ENCODE data around the gene RXFP1. TPM values are rescaled to one million over a fixed set of nuclear protein-coding genes. Genes with fewer than 3 reads are reported as not detected.
"Not testable (repeated sequence)": the region's sequence is repeated elsewhere in the genome, so short reads cannot be mapped to it uniquely, and the experiment has no call there.

The RXFP1 gene
- total RNA-seq, 2 donors from 2014 or later, result not detected

- DNase-seq (ENCODE audit: low spot score in 2 of 2) (no peak), ATAC-seq (no peak)
- no peak overlapping the region for H3K27ac Mint-ChIP-seq
- no peaks in the 10 kb centered on the region for H3K36me3 Mint-ChIP-seq
- no peaks in the 10 kb centered on the region for H3K9me3 Mint-ChIP-seq
These were observed 122.7 kb downstream of the RXFP1 start for GRCh38 chr4:158644356-158644755.

GRCh38 chr4:158644760-158645159, 123.1 kb downstream of the RXFP1 start:
- DNase-seq (ENCODE audit: low spot score in 2 of 2) (no peak), ATAC-seq (no peak)
- Mint-ChIP-seq H3K27ac (no peak overlapping the region), H3K9me3 (no peaks in the 10 kb centered on the region), H3K36me3 (no peaks in the 10 kb centered on the region)

DNA sequence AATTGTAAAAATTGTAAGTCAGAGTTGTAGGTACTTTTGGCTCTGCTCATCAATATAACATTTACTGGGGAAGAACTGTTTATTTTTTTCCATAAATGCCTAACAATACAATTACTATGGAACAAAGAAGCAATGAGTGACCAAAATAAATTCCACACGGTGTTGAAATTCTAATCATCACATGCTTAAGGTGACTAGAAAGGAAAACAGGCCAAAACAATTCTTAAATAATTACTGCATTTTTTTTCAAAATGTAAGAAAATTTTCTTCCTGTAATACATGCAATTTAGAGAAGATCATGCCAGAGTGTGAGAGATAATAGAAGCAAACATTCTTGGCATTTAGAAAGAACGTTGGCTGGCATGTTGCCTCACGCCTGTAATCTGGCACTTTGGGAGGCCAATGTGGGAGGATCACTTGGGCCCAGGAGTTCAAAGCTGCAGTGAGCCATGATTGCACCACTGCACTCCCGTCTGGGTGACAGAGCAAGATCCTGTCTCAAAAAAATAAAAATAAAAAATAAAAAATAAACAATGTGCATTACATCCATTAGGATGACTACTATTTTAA, 127.5 kb downstream of the RXFP1 start:
- DNase-seq (ENCODE audit: low spot score in 2 of 2), result no peak
- Mint-ChIP-seq H3K36me3 (no peaks in the 10 kb centered on the region), H3K9me3 (no peaks in the 10 kb centered on the region), H3K27ac (no peak overlapping the region)
- no peak for ATAC-seq

DNA sequence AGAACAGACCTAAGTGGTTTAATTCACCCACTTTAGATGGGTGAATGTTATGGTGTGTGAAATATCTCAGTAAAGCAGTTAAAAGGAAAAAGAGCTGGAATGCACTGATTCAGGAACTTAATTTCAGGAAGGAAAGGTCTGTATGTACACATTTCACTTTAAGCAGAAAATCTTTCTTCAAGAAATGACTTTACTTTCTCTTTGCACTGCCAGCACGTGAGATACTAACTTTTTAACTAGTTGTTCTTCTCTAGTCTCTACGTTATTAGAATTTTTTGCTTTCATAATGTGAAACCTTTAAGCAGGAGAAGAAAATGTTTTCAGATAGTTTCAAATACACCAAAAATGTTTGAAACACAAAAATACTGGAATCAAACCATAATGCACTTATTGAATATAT, 131.2 kb downstream of the RXFP1 start:
- Mint-ChIP-seq H3K36me3 (no peaks in the 10 kb centered on the region), H3K27ac (peak overlapping the region in 1 of 2 donors; percentile 57)
- ATAC-seq, result no peak

GRCh38 chr4:158656439-158656838, 134.8 kb downstream of the RXFP1 start:
- Mint-ChIP-seq H3K27ac (no peak overlapping the region), H3K36me3 (no peaks in the 10 kb centered on the region), H3K9me3 (no peaks in the 10 kb centered on the region)
- ATAC-seq (no peak), DNase-seq (ENCODE audit: low spot score in 2 of 2) (no peak)

More for the DNA sequence above, 131.2 kb downstream of the RXFP1 start:
- H3K9me3 Mint-ChIP-seq, result no peaks in the 10 kb centered on the region
- DNase-seq (ENCODE audit: low spot score in 2 of 2), result no peak

DNA sequence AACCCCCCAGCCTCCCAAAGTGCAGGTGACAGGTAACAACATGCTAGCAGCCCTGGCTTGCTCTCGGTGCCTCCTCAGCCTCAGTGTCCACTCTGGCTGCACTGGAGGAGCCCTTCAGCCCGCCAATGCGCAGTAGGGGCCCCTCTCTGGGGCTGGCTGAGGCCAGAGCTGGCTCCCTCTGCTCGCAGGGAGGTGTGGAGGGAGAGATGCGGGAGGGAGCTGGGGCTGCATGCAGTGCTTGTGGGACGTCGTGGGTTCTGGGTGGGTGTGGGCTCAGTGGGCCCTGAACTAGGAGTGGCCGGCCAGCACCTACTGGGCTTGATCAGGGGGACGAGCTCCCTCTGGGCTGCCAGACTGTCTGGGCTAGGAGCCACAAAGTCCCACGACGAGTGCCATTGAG, 135.6 kb downstream of the RXFP1 start:
- no peak for ATAC-seq
- no peak for DNase-seq (ENCODE audit: low spot score in 2 of 2)
- Mint-ChIP-seq H3K36me3 (no peaks in the 10 kb centered on the region), H3K9me3 (no peaks in the 10 kb centered on the region), H3K27ac (no peak overlapping the region)

DNA sequence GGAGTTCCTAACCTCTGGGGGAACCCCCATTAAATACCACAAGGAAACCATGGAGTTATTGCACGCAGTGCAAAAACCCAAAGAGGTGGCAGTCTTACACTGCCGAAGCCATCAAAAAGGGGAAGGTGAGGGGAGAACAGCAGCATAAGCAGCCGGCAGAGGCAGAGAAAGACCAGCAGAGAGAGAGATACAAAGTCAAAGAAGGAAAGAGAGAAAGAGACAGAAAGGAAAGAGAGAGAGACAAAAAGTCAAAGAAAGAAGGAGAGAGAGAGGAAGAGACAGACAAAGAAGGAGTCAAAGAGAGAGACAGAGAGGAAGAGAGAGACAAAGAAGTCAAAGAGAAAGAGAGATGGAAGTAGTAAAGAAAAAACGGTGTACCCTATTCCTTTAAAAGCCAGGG, 141.6 kb downstream of the RXFP1 start:
- peak overlapping the region in 1 of 2 donors; percentile 42 for H3K27ac Mint-ChIP-seq
- H3K36me3 Mint-ChIP-seq; DNase-seq (ENCODE audit: low spot score in 2 of 2); H3K9me3 Mint-ChIP-seq; ATAC-seq: not testable (repeated sequence)

GRCh38 chr4:158663707-158664625, 142.3 kb downstream of the RXFP1 start:
- not testable (repeated sequence) for H3K36me3 Mint-ChIP-seq; H3K9me3 Mint-ChIP-seq; ATAC-seq; DNase-seq (ENCODE audit: low spot score in 2 of 2)
- H3K27ac Mint-ChIP-seq, result peak overlapping the region in 1 of 2 donors; percentile 42

DNA sequence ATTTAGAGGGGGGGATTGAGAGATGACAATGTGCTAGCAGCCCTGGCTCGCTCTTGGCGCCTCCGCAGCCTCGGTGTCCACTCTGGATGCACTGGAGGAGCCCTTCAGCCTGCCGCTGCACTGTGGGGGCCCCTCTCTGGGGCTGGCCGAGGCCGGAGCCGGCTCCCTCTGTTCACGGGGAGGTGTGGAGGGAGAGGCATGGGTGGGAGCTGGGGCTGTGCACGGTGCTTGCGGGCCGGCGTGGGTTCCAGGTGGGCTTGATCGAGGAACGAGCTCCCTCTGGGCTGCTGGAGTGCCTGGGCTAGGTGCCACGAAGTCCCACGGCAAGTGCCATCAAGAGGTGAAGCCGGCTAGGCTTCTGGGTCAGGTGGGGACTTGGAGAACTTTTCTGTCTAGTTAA, 143.1 kb downstream of the RXFP1 start:
- no peak for DNase-seq (ENCODE audit: low spot score in 2 of 2)
- no peak for ATAC-seq
- Mint-ChIP-seq H3K9me3 (no peaks in the 10 kb centered on the region), H3K36me3 (peaks cover 0 to 6% of the 10 kb centered on the region in 2 donors), H3K27ac (no peak overlapping the region)

- DNase-seq (ENCODE audit: low spot score in 2 of 2) (no peak), ATAC-seq (no peak)
- H3K27ac Mint-ChIP-seq, result no peak overlapping the region
- no peaks in the 10 kb centered on the region for H3K9me3 Mint-ChIP-seq
- H3K36me3 Mint-ChIP-seq, result peaks cover 6 to 7% of the 10 kb centered on the region in 2 donors
These were observed 145.2 kb downstream of the RXFP1 start for GRCh38 chr4:158666892-158667291.

GRCh38 chr4:158667651-158668198, 146.0 kb downstream of the RXFP1 start:
- peaks cover 6 to 15% of the 10 kb centered on the region in 2 donors for H3K36me3 Mint-ChIP-seq
- H3K9me3 Mint-ChIP-seq, result no peaks in the 10 kb centered on the region
- H3K27ac Mint-ChIP-seq, result no peak overlapping the region
- DNase-seq (ENCODE audit: low spot score in 2 of 2) (peak in 1 of 2 donors; percentile 11), ATAC-seq (no peak)

DNA sequence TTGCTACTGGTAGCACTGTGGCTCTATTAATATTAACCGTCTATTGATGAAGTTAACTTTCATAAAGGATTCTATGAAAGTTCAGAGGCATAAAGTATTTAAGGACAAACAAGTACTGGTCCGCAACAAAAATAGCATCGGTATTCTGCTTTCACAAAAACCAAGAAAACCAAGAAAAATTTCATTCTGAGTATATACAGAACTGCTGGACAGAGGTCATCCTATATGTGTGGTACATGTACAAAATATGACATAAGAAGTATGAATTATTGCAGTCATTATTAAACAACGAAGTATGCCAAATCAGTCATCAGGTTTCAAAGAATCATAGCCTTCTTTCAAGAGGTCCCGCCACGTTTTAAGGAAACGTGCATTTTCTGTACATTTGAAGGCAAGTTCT, 147.6 kb downstream of the RXFP1 start:
- H3K36me3 Mint-ChIP-seq, result peaks cover 6 to 15% of the 10 kb centered on the region in 2 donors
- no peak overlapping the region for H3K27ac Mint-ChIP-seq
- ATAC-seq, result no peak
- H3K9me3 Mint-ChIP-seq, result no peaks in the 10 kb centered on the region
- DNase-seq (ENCODE audit: low spot score in 2 of 2), result no peak

- no peaks in the 10 kb centered on the region for H3K9me3 Mint-ChIP-seq
- peaks cover 6 to 15% of the 10 kb centered on the region in 2 donors for H3K36me3 Mint-ChIP-seq
- peak overlapping the region; percentile 97 to 98 for H3K27ac Mint-ChIP-seq
- DNase-seq (ENCODE audit: low spot score in 2 of 2) (peak; percentile 59 to 77), ATAC-seq (peak; percentile 40 to 56)
These were observed 149.4 kb downstream of the RXFP1 start for GRCh38 chr4:158670975-158671664.

- peak within 1 kb of the TSS; percentile 97 to 98 for H3K27ac Mint-ChIP-seq
- no peak for DNase-seq (ENCODE audit: low spot score in 2 of 2)
- H3K9me3 Mint-ChIP-seq, result no peaks in the 10 kb centered on the region
- ATAC-seq, result no peak
- H3K36me3 Mint-ChIP-seq, result peaks cover 6 to 15% of the 10 kb centered on the region in 2 donors
These were observed 149.9 kb downstream of the RXFP1 start, which contains the start of gene C4orf46 for GRCh38 chr4:158671665-158671914. Gene C4orf46, minus strand, starts transcription at chr4:158671887. Its CDS starts 86 bp downstream, at chr4:158671801.

- peak within 1 kb of the TSS; percentile 97 to 98 for H3K27ac Mint-ChIP-seq
- ATAC-seq (peak; percentile 88 to 91), DNase-seq (ENCODE audit: low spot score in 2 of 2) (peak; percentile 95 to 96)
- peaks cover 6 to 15% of the 10 kb centered on the region in 2 donors for H3K36me3 Mint-ChIP-seq
- H3K9me3 Mint-ChIP-seq, result no peaks in the 10 kb centered on the region
These were observed 150.5 kb downstream of the RXFP1 start, which contains the start of gene ETFDH for GRCh38 chr4:158671915-158672806. Gene ETFDH, plus strand, starts transcription at chr4:158672296. Its CDS starts 161 bp downstream, at chr4:158672457.

DNA sequence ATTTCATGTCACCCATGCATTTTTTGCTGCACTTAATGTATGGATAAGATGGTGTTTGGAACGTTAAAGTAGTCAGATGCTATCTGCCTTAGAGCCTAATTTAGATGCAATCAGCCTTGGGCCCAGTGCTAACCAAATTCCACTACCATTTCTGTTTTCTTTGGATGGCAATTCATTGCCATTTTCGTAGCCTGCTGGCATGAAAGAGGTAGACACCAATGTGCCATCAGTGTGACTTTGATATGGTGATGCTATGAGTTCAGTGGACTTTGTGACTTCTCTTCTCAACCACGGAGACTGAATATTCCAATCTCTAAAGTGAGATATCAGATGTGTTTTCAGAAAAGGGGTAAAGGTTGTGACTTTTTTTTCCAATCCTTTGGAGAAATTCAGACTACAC, 152.0 kb downstream of the RXFP1 start:
- ATAC-seq (no peak), DNase-seq (ENCODE audit: low spot score in 2 of 2) (no peak)
- Mint-ChIP-seq H3K27ac (no peak overlapping the region), H3K9me3 (no peaks in the 10 kb centered on the region), H3K36me3 (peaks cover 6 to 15% of the 10 kb centered on the region in 2 donors)

Measured in activated naive CD4-positive, alpha-beta T cell treated with anti-CD3 and anti-CD28 coated beads, Interleukin-2, amount 50 U/mL, for 72 hours (primary cell).